Sigmoid colon (tissue), 7 donors: ENCODE results near the gene SETBP1. TPM values are rescaled to one million over a fixed set of nuclear protein-coding genes. Genes with fewer than 3 reads are reported as not detected.

Experiments used
- DNase-seq: peaks from one replicate; pipeline ENCODE4 v3.0.0-alpha.2; 2019
- H3K27ac ChIP-seq, 4 donors: fragments of 200-600 bp; sonication (generic); one replicate each; pipeline ENCODE4 v1.5.1; 2016 to 2019; ENCODE audit warnings: mild to moderate bottlenecking in 1 of 4
- H3K27me3 ChIP-seq, 3 donors: fragments of 200-600 bp; sonication (generic); one replicate each; pipeline ENCODE4 v1.5.1; 2019; ENCODE audit warnings: mild to moderate bottlenecking in 1 of 3
- H3K36me3 ChIP-seq, 4 donors: fragments of 200-600 bp; sonication (generic); one replicate each; pipeline ENCODE4 v1.5.1; 2016 to 2019
- H3K4me1 ChIP-seq, 4 donors: fragments of 200-600 bp; sonication (generic); one replicate each; pipeline ENCODE4 v1.5.1; 2017 to 2019
- H3K4me3 ChIP-seq, 4 donors: fragments of 200-600 bp; sonication (generic); one replicate each; pipeline ENCODE4 v1.5.1; 2017 to 2019; ENCODE audit warnings: mild to moderate bottlenecking in 2 of 4, moderate library complexity in 1 of 4
- H3K9me3 ChIP-seq, 4 donors: fragments of 200-600 bp in 3 of 4; sonication (generic) in 3 of 4; one replicate each; pipeline versions ENCODE4 v1.5.1 to v1.6.1; 2013 to 2019
- CTCF ChIP-seq, 4 experiments: fragments of 450-650 bp in 3 of 4; fragments of 200-600 bp in 1 of 4; IDR thresholded peaks; one replicate each; pipeline ENCODE4 v1.5.1; 2016 to 2019; ENCODE audit warnings: antibody characterized with exemption in 4 of 4, mild to moderate bottlenecking in 3 of 4, moderate library complexity in 2 of 4
- EP300 ChIP-seq, 4 donors: sonication (generic); formaldehyde crosslinking; IDR thresholded peaks; one replicate each; pipeline ENCODE4 v1.6.1; 2017; ENCODE audit warnings: antibody characterized with exemption in 4 of 4
- POLR2A ChIP-seq, 2 donors: fragments of 450-650 bp; IDR thresholded peaks; one replicate each; pipeline ENCODE4 v1.6.1; 2016; ENCODE audit warnings: antibody characterized with exemption in 2 of 2, mild to moderate bottlenecking in 2 of 2, moderate library complexity in 2 of 2
- POLR2AphosphoS5 ChIP-seq, 4 donors: sonication (generic); formaldehyde crosslinking; IDR thresholded peaks; one replicate each; pipeline ENCODE4 v1.6.1; 2017; ENCODE audit warnings: antibody characterized with exemption in 4 of 4
- WGBS, 2 donors: extraction: QIAGEN DNeasy Blood & Tissue Kit; methylation state at CpG; one replicate each; pipeline ENCODE4 v1.1.7; 2013; 5-methylcytosine and 5-hydroxymethylcytosine counted together
- intact Hi-C: fragments of 100-400 bp; cut with DNase I; formaldehyde crosslinking; loops from one replicate; pipeline ENCODE4 v1.15.1; 2023
- polyA plus RNA-seq, 3 donors: library from polyadenylated mRNA; stranded (reverse); fragments of 200-250 nt; gene quantifications; one replicate each; pipeline ENCODE4 v1.2.3, GENCODE V29; 2013
- total RNA-seq, 4 donors: library from RNA; depleted of rRNA; stranded (reverse); fragments of >200 nt; gene quantifications; one replicate each; pipeline ENCODE4 v1.1.0, GENCODE V29; 2016
- donor health status: healthy with polysubstance abuse.
- donor health status: Bipolar disorder and iron deficiency.
- donor health status: healthy.

SETBP1 gene
- total and polyA plus RNA-seq, 7 donors = 0.69 to 100 (median 67.9) TPM

GRCh38 chr18:44878335-44878734, 197.6 kb downstream of the SETBP1 start:
- intact Hi-C loops = no loop called here
- TF ChIP-seq POLR2AphosphoS5 (IDR thresholded peaks at IDR 0.05) (no peak), EP300 (IDR thresholded peaks at IDR 0.05) (no peak), POLR2A (IDR thresholded peaks at IDR 0.05) (no peak), CTCF (IDR thresholded peaks at IDR 0.05) (no peak)
- no peaks in the 10 kb centered on the region for H3K27me3 ChIP-seq
- H3K9me3 ChIP-seq = no peaks in the 10 kb centered on the region
- no peak overlapping the region for H3K27ac ChIP-seq
- H3K36me3 ChIP-seq = peaks cover 0 to 8% (median 0%) of the 10 kb centered on the region in 4 donors
- H3K4me1 ChIP-seq = peaks cover 0 to 39% (median 27%) of the 10 kb centered on the region in 4 donors
- DNase-seq = no peak
- H3K4me3 ChIP-seq = no peak overlapping the region

- intact Hi-C loops = no loop called here
- no peaks in the 10 kb centered on the region for H3K27me3 ChIP-seq
- WGBS, 2 donors = 88 to 94% methylated on average over 5 of the region's 5 CpGs
- no peak for DNase-seq
- no peak overlapping the region for H3K27ac ChIP-seq
- H3K36me3 ChIP-seq = peaks cover 0 to 8% (median 0%) of the 10 kb centered on the region in 4 donors
- no peaks in the 10 kb centered on the region for H3K9me3 ChIP-seq
- no peak overlapping the region for H3K4me3 ChIP-seq
- TF ChIP-seq POLR2A (IDR thresholded peaks at IDR 0.05) (no peak), POLR2AphosphoS5 (IDR thresholded peaks at IDR 0.05) (no peak)
- peaks cover 0 to 39% (median 27%) of the 10 kb centered on the region in 4 donors for H3K4me1 ChIP-seq
These were observed 199.5 kb downstream of the SETBP1 start for GRCh38 chr18:44880170-44880569.

- Histone ChIP-seq H3K9me3 (no peaks in the 10 kb centered on the region), H3K27ac (no peak overlapping the region), H3K36me3 (peaks cover 0 to 3% (median 0%) of the 10 kb centered on the region in 4 donors), H3K27me3 (no peaks in the 10 kb centered on the region), H3K4me1 (peaks cover 0 to 39% (median 27%) of the 10 kb centered on the region in 4 donors), H3K4me3 (no peak overlapping the region)
- intact Hi-C loops = no loop called here
- DNase-seq = no peak
- 87 to 88% methylated on average over 9 of the region's 9 CpGs for WGBS, 2 donors
- TF ChIP-seq CTCF (IDR thresholded peaks at IDR 0.05) (no peak), POLR2AphosphoS5 (IDR thresholded peaks at IDR 0.05) (no peak)
These were observed 200.9 kb downstream of the SETBP1 start for GRCh38 chr18:44881461-44882162.

GRCh38 chr18:44882163-44882868, 201.6 kb downstream of the SETBP1 start:
- no peak for DNase-seq
- TF ChIP-seq EP300 (IDR thresholded peaks at IDR 0.05) (no peak), POLR2A (IDR thresholded peaks at IDR 0.05) (no peak), CTCF (IDR thresholded peaks at IDR 0.05) (no peak), POLR2AphosphoS5 (IDR thresholded peaks at IDR 0.05) (no peak)
- intact Hi-C loops = no loop called here
- H3K36me3 ChIP-seq = no peaks in the 10 kb centered on the region
- H3K9me3 ChIP-seq = no peaks in the 10 kb centered on the region
- H3K4me3 ChIP-seq = no peak overlapping the region
- no peak overlapping the region for H3K27ac ChIP-seq
- peaks cover 0 to 42% (median 30%) of the 10 kb centered on the region in 4 donors for H3K4me1 ChIP-seq
- no peaks in the 10 kb centered on the region for H3K27me3 ChIP-seq
- 87 to 90% methylated on average over 6 of the region's 6 CpGs for WGBS, 2 donors

- TF ChIP-seq POLR2AphosphoS5 (IDR thresholded peaks at IDR 0.05) = no peak
- TF ChIP-seq EP300 (IDR thresholded peaks at IDR 0.05) = no peak
- no peak for TF ChIP-seq POLR2A (IDR thresholded peaks at IDR 0.05)
- intact Hi-C loops = no loop called here
- Histone ChIP-seq H3K4me1 (peaks cover 0 to 38% (median 31%) of the 10 kb centered on the region in 4 donors), H3K4me3 (no peak overlapping the region), H3K27me3 (no peaks in the 10 kb centered on the region), H3K9me3 (no peaks in the 10 kb centered on the region), H3K36me3 (no peaks in the 10 kb centered on the region), H3K27ac (no peak overlapping the region)
- no peak for DNase-seq
- 92 to 96% methylated on average over 4 of the region's 4 CpGs for WGBS, 2 donors
These were observed 203.0 kb downstream of the SETBP1 start for GRCh38 chr18:44883671-44884070.
